Hair follicular keratinocyte (primary cell): ENCODE measurements around the gene ARL2. TPM values are rescaled to one million over a fixed set of nuclear protein-coding genes. Genes with fewer than 3 reads are reported as not detected.

Experiments
- total RNA-seq: library from RNA; depleted of rRNA; stranded (reverse); fragments of >200 nt; gene quantifications from 2 replicates; pipeline ENCODE4 v1.2.3, GENCODE V29; 2015

Gene ARL2
- total RNA-seq, result 157 and 167 TPM in 2 replicates

DNA sequence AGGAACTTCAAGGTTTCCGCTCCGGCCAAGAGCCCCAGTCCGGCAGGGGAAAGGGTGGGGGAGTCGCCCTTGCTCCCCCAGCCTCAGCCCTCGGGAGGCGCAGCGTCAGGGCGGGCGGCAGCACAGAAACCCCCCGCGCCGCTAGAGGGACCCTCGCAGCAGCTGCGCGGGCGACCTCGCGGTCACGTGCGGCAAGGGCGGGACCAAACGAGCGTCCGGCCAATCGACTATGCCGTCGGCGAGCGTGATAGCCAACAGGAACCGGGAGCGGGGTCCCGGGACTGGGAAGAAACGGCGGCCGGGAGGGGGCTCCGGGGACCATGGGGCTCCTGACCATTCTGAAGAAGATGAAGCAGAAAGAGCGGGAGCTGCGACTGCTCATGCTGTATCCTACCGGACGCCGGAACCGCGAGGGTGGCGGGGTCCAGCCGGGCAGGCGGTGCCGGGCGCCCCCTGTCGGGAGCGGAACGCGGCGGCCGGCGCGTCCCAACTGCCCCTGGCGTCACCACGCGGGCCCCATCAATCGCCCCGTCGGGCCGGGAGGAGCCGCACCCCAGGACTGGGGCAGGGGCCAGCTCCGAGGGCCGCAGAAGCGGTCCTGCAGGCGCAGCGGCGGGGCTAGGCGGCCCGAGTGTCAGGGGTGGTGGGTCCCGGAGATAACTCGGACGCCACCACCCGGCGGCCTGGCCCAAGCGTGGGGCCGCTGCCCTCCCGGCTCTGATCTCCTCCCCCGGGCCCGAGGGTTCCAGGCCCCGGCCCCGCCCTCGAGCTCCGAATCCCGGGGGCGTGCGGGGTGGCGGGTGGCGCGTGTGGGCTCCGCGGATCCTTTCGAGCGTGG, at the start of gene ARL2:
Gene ARL2, plus strand, starts transcription at position 273 of the 838 bp plus-strand sequence. Its CDS starts 48 bp downstream, at position 321.

DNA sequence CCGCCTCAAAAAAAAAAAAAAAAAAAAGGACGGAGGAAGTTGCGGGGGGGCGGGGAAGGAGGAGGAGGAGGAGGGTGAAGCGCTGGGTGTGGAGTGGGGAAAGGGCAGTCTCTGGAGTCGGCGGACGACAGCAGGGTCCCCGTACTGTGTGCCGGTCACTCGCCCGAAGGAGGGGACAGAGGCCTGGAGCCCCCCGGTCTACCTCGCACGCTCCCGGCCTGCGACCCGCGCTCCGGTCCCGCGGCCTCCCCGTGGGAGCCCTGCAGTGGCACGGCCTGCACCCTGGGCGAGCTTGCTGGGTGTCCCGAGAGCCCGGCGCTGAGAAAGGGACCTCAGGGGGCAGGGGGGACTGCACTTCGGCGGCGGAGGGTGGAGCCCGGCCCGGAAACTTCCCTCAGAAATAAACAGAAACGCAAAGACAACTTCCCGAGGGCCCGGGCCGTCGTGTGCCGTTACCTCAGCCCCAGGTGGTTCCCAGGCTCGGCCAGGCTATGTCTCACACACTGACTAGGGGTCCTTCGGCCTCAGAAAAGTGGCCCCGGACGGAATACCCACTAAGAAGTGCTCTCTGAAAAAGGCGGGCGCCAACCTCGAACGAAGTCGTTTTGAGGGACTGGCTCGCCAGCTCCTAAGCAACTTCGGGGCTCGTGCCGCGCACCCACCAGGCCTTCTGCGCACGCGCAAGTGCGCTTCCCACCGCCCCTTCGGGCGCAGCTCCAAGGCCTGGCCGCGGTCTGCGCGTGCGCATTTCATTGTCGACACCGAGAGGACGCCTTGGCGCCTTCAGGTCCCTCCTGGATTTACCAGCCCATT, 42.3 kb upstream of the ARL2 start, which contains the start of gene MAJIN:
Gene MAJIN, minus strand, starts transcription at position 688 of the 813 bp plus-strand sequence. CDS start 12,703 bp downstream, outside the sequence.

GRCh38 chr11:64996710-64997380, 17.1 kb upstream of the ARL2 start, which contains the start of gene BATF2:
BATF2 (minus strand) TSS chr11:64996971; CDS start chr11:64996914, 57 bp downstream.

DNA sequence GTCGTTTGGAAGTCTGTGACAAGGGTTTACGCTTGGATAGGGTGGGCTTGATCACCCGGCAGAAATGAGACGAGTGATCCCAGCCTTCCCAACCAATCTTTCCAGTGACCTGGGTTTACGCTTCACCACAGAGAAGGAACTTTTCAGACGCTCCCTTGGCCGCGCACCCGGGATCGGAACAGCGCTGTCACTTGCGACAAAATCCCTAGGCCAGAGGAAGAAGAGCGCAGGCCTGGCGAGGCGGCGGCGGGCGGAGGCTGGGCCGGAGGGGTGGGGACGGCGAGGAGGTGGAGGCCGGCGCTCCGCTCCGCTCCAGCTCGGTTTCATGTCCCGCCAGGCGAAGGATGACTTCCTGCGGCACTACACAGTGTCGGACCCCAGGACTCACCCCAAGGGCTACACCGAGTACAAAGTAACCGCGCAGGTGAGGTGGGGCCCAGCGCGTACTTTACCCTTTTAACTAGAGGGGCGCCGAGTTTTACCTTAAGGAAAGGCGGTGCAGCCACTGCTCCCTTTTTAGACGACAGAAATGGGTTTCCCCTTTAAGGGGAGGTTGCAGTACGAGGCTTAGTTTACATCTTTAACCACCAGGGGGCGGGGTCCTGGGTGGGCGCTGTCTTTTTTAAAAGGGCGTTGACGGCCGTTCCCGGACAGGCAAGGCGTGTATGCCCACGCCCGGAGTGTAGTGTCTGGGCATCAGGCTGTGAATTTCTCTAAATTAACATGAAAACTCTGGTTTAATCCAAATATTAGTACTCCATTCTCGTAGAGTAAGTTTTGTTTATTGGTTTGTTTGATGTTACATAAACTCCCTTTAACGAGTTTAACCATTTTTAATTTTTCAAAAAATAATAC, 13.5 kb downstream of the ARL2 start, which contains the start of gene SNX15:
Gene SNX15, plus strand, starts transcription at position 227 of the 855 bp plus-strand sequence. Its CDS starts 99 bp downstream, at position 326.

GRCh38 chr11:65040847-65041622, 27.1 kb downstream of the ARL2 start, which contains the start of gene SAC3D1:
SAC3D1 (plus strand) TSS chr11:65041210; CDS start chr11:65041293, 83 bp downstream.

GRCh38 chr11:65058419-65059054, 44.6 kb downstream of the ARL2 start, which contains the start of gene NAALADL1:
NAALADL1 (minus strand) TSS chr11:65058553; CDS start chr11:65058521, 32 bp downstream.

Other genes starting within 250 kb of the ARL2 start
- 89.7 and 155 TPM in 2 replicates for gene SF1, start 235.6 kb upstream of the ARL2 start, total RNA-seq
- gene MAP4K2, start 210.9 kb upstream of the ARL2 start, total RNA-seq, result 18.7 and 21.4 TPM in 2 replicates
- gene MEN1, start 203.6 kb upstream of the ARL2 start, total RNA-seq, result 16.7 and 20.0 TPM in 2 replicates
- gene CDC42BPG, start 169.5 kb upstream of the ARL2 start, total RNA-seq, result 3.8 and 8.1 TPM in 2 replicates
- 92.0 and 131 TPM in 2 replicates for gene EHD1, start 135.5 kb upstream of the ARL2 start, total RNA-seq
- 16.2 and 18.5 TPM in 2 replicates for gene ATG2A, start 97.0 kb upstream of the ARL2 start, total RNA-seq
- gene PPP2R5B, start 89.5 kb upstream of the ARL2 start, total RNA-seq, result 16.4 and 28.7 TPM in 2 replicates
- not detected in 2 replicates for gene GPHA2, start 78.3 kb upstream of the ARL2 start, total RNA-seq
- not detected in 2 replicates for gene MAJIN, start 42.1 kb upstream of the ARL2 start, total RNA-seq
- 0.19 and 0.31 TPM in 2 replicates for gene BATF2, start 17.2 kb upstream of the ARL2 start, total RNA-seq
- 18.7 and 21.1 TPM in 2 replicates for gene SNX15, start 13.3 kb downstream of the ARL2 start, total RNA-seq
- gene SAC3D1, start 27.1 kb downstream of the ARL2 start, total RNA-seq, result 20.9 and 37.1 TPM in 2 replicates
- gene NAALADL1, start 44.4 kb downstream of the ARL2 start, total RNA-seq, result 13.0 and 32.8 TPM in 2 replicates
- gene CDCA5, start 69.9 kb downstream of the ARL2 start, total RNA-seq, result 7.2 and 25.9 TPM in 2 replicates
- gene ZFPL1, start 70.1 kb downstream of the ARL2 start, total RNA-seq, result 51.1 and 54.4 TPM in 2 replicates
- gene VPS51, start 82.1 kb downstream of the ARL2 start, total RNA-seq, result 185 and 355 TPM in 2 replicates
- 9.6 and 18.6 TPM in 2 replicates for gene TM7SF2, start 97.7 kb downstream of the ARL2 start, total RNA-seq
- gene ZNHIT2, start 103.5 kb downstream of the ARL2 start, total RNA-seq, result 19.8 and 31.6 TPM in 2 replicates
- gene FAU, start 108.0 kb downstream of the ARL2 start, total RNA-seq, result 496 and 642 TPM in 2 replicates
- 57.9 and 90.9 TPM in 2 replicates for gene MRPL49, start 108.2 kb downstream of the ARL2 start, total RNA-seq
- 16.4 and 16.6 TPM in 2 replicates for gene SYVN1, start 120.4 kb downstream of the ARL2 start, total RNA-seq
- gene SPDYC, start 156.1 kb downstream of the ARL2 start, total RNA-seq, result not detected in 2 replicates
- gene CAPN1, start 167.8 kb downstream of the ARL2 start, total RNA-seq, result 363 and 398 TPM in 2 replicates
- 4.6 and 21.3 TPM in 2 replicates for gene POLA2, start 247.8 kb downstream of the ARL2 start, total RNA-seq